Trophoblast cell (in vitro differentiated cells and primary cell): ENCODE results near the gene S100A8.

ENCODE experiments used
- DNase-seq, 2 donors: peaks; one replicate each; pipeline ENCODE4 v3.0.0-alpha.2; 2016
- H2AFZ ChIP-seq: 2 replicates; pipeline ENCODE4 v1.6.1; 2013; ENCODE audit warnings: low read length, moderate library complexity, mild to moderate bottlenecking; ENCODE audit not compliant: insufficient read depth, poor library complexity
- H2AK5ac ChIP-seq: 2 replicates; pipeline ENCODE4 v1.6.1; 2013; ENCODE audit warnings: mild to moderate bottlenecking, low read length
- H2BK120ac ChIP-seq: 2 replicates; pipeline ENCODE4 v1.6.1; 2013; ENCODE audit warnings: low read length, mild to moderate bottlenecking, moderate library complexity; ENCODE audit not compliant: insufficient read depth, poor library complexity
- H2BK12ac ChIP-seq: 2 replicates; pipeline ENCODE4 v1.6.1; 2013; ENCODE audit warnings: mild to moderate bottlenecking, low read length, moderate library complexity
- H2BK5ac ChIP-seq: 2 replicates; pipeline ENCODE4 v1.6.1; 2013; ENCODE audit warnings: low read length, low read depth, moderate library complexity, mild to moderate bottlenecking; ENCODE audit not compliant: poor library complexity
- H3K14ac ChIP-seq: 2 replicates; pipeline ENCODE4 v1.6.1; 2013; ENCODE audit warnings: mild to moderate bottlenecking, low read length
- H3K18ac ChIP-seq: 2 replicates; pipeline ENCODE4 v1.6.1; 2013; ENCODE audit warnings: mild to moderate bottlenecking, low read length
- H3K23ac ChIP-seq: 2 replicates; pipeline ENCODE4 v1.6.1; 2013; ENCODE audit warnings: low read length
- H3K27ac ChIP-seq: 2 replicates; pipeline ENCODE4 v1.5.1; 2013; ENCODE audit warnings: low read depth, mild to moderate bottlenecking, inconsistent platforms, low read length, moderate library complexity
- H3K27me3 ChIP-seq: 2 replicates; pipeline ENCODE4 v1.6.1; 2013; ENCODE audit warnings: inconsistent platforms, mild to moderate bottlenecking, low read length, moderate library complexity; ENCODE audit not compliant: insufficient read depth
- H3K36me3 ChIP-seq, 2 experiments: 1 replicate in 1 of 2; 2 replicates in 1 of 2; pipeline ENCODE4 v1.6.1; 2013; ENCODE audit warnings: low read length in 2 of 2, mild to moderate bottlenecking in 2 of 2, moderate library complexity in 1 of 2; ENCODE audit not compliant: insufficient read depth in 2 of 2, control insufficient read depth in 1 of 2
- H3K4ac ChIP-seq: 2 replicates; pipeline ENCODE4 v1.6.1; 2013; ENCODE audit warnings: low read depth, mild to moderate bottlenecking, low read length, moderate library complexity
- H3K4me1 ChIP-seq, 2 experiments: 1 replicate in 1 of 2; 2 replicates in 1 of 2; pipeline ENCODE4 v1.6.1; 2013; ENCODE audit warnings: low read length in 2 of 2, mild to moderate bottlenecking in 2 of 2, moderate library complexity in 1 of 2; ENCODE audit not compliant: insufficient read depth in 2 of 2, control insufficient read depth in 1 of 2
- H3K4me2 ChIP-seq: 2 replicates; pipeline ENCODE4 v1.6.1; 2013; ENCODE audit warnings: inconsistent platforms, mild to moderate bottlenecking, low read length, moderate library complexity
- H3K4me3 ChIP-seq: 2 replicates; pipeline ENCODE4 v1.5.1; 2013; ENCODE audit warnings: mild to moderate bottlenecking, low read depth, low read length, inconsistent platforms
- H3K79me1 ChIP-seq: one replicate; pipeline ENCODE4 v1.6.1; 2013; ENCODE audit warnings: low read length
- H3K79me2 ChIP-seq: 2 replicates; pipeline ENCODE4 v1.6.1; 2013; ENCODE audit warnings: low read length, mild to moderate bottlenecking; ENCODE audit not compliant: control insufficient read depth, insufficient read depth, poor library complexity
- H3K9ac ChIP-seq: 2 replicates; pipeline ENCODE4 v1.6.1; 2013; ENCODE audit warnings: mild to moderate bottlenecking, low read length
- H3K9me3 ChIP-seq: 2 replicates; pipeline ENCODE4 v1.6.1; 2013; ENCODE audit warnings: low read depth, mild to moderate bottlenecking, control low read depth, inconsistent platforms, low read length; ENCODE audit not compliant: insufficient read depth
- H4K12ac ChIP-seq: 2 replicates; pipeline ENCODE4 v1.6.1; 2013; ENCODE audit warnings: low read depth, mild to moderate bottlenecking, low read length, moderate library complexity
- H4K8ac ChIP-seq: 2 replicates; pipeline ENCODE4 v1.6.1; 2013; ENCODE audit warnings: low read depth, mild to moderate bottlenecking, low read length, moderate library complexity
- H4K91ac ChIP-seq: one replicate; pipeline ENCODE4 v1.6.1; 2013; ENCODE audit warnings: low read depth, mild to moderate bottlenecking, low read length, moderate library complexity
- WGBS: extraction: QIAGEN DNeasy Blood & Tissue Kit; methylation state at CpG from one replicate; pipeline ENCODE4 v1.1.7; 2013; ENCODE audit warnings: missing lambda C conversion rate; ENCODE audit not compliant: insufficient read length, insufficient coverage; ENCODE audit errors: extremely low coverage; 5-methylcytosine and 5-hydroxymethylcytosine counted together

The S100A8 gene

DNA sequence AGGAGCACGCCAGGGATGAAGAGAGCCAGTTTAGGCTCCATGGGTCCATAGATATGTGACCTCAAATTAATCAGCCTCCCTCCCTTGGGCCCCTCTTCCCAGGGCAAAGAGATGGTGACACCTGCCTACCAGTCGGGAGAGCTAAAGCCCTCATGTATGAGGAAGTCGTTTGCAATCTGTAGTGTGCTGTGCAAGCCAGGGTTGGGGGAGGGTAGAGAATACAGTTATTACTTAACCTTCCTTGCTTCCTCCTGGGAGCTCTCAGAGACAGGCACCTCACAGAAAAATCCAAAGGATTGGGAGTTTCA is 46.2 kb downstream of the S100A8 start:
- no peak overlapping the region for H3K14ac ChIP-seq

GRCh38 chr1:153343811-153344717 is 46.8 kb downstream of the S100A8 start:
- Histone ChIP-seq H3K79me1 (peaks cover 7% of the 10 kb centered on the region), H3K23ac (no peak overlapping the region), H2AK5ac (no peak overlapping the region), H3K36me3 (no peaks in the 10 kb centered on the region), H3K9ac (no peak overlapping the region), H3K79me2 (no peaks in the 10 kb centered on the region), H4K12ac (no peak overlapping the region), H3K18ac (no peak overlapping the region), H3K4me3 (no peak overlapping the region), H4K91ac (peak overlapping the region; percentile 1), H3K14ac (no peak overlapping the region), H2BK5ac (no peak overlapping the region), H3K4me1 (peaks cover 19 to 26% of the 10 kb centered on the region in 2 experiments), H4K8ac (peak overlapping the region; percentile 7), H3K27me3 (no peaks in the 10 kb centered on the region), H2BK12ac (no peak overlapping the region), H3K4ac (no peak overlapping the region), H3K4me2 (no peak overlapping the region), H3K27ac (peak overlapping the region; percentile 52), H2BK120ac (no peak overlapping the region), H3K9me3 (no peaks in the 10 kb centered on the region), H2AFZ (no peak overlapping the region)
- no peak for DNase-seq
- whole genome bisulfite sequencing = no CpG with 5 or more reads among the region's 9 CpGs

More for the DNA sequence above, 46.2 kb downstream of the S100A8 start:
- Histone ChIP-seq H3K9me3 (no peaks in the 10 kb centered on the region), H3K18ac (no peak overlapping the region), H3K9ac (no peak overlapping the region), H4K91ac (peak overlapping the region; percentile 1), H2BK12ac (no peak overlapping the region), H3K23ac (no peak overlapping the region), H4K8ac (no peak overlapping the region), H4K12ac (no peak overlapping the region), H3K79me2 (no peaks in the 10 kb centered on the region), H3K4me2 (no peak overlapping the region), H3K36me3 (no peaks in the 10 kb centered on the region), H2BK120ac (no peak overlapping the region), H3K4me3 (no peak overlapping the region), H3K27me3 (no peaks in the 10 kb centered on the region), H2AFZ (no peak overlapping the region), H2BK5ac (no peak overlapping the region), H3K79me1 (peaks cover 7% of the 10 kb centered on the region), H2AK5ac (no peak overlapping the region), H3K4me1 (peaks cover 19 to 26% of the 10 kb centered on the region in 2 experiments), H3K27ac (peak overlapping the region; percentile 52), H3K4ac (no peak overlapping the region)
- no peak for DNase-seq
- WGBS = no CpG with 5 or more reads among the region's 3 CpGs

- Histone ChIP-seq H3K4me3 (no peak overlapping the region), H3K79me2 (no peaks in the 10 kb centered on the region), H3K27ac (peak overlapping the region; percentile 42), H4K8ac (no peak overlapping the region), H4K12ac (no peak overlapping the region), H3K18ac (peak overlapping the region; percentile 29), H3K4me2 (no peak overlapping the region), H3K14ac (no peak overlapping the region), H3K27me3 (no peaks in the 10 kb centered on the region), H3K4me1 (peaks cover 14 to 31% of the 10 kb centered on the region in 2 experiments), H2BK12ac (no peak overlapping the region), H2AFZ (no peak overlapping the region), H3K79me1 (peaks cover 5% of the 10 kb centered on the region), H3K9me3 (no peaks in the 10 kb centered on the region), H3K23ac (no peak overlapping the region), H3K4ac (no peak overlapping the region), H3K36me3 (no peaks in the 10 kb centered on the region), H2AK5ac (no peak overlapping the region), H2BK120ac (no peak overlapping the region), H2BK5ac (peak overlapping the region; percentile 23), H4K91ac (peak overlapping the region; percentile 42), H3K9ac (no peak overlapping the region)
- DNase-seq = no peak
- WGBS = no CpG with 5 or more reads among the region's 5 CpGs
These were observed 47.7 kb downstream of the S100A8 start for GRCh38 chr1:153343040-153343681.

DNA sequence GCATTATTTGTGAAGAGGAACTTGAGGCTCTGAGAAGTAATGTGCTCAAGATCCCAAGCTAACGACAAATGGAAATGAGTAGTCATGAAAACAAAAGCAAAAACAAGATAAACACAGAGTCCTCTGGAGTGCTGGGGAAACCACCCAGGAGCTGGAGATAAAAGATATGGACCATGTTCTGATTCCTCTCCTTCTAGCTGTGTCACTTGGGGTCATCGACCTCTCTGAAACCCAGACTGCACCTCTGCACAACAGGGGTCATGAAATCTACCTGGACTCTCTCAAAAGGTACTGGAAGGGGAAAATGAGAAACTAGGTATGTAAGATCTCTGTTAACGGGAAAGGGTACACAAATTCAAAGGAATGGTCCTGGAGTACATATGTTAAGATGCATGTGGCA is 48.7 kb downstream of the S100A8 start:
- Histone ChIP-seq H2AK5ac (no peak overlapping the region), H3K27ac (no peak overlapping the region), H3K4me1 (peaks cover 18 to 36% of the 10 kb centered on the region in 2 experiments), H3K4me2 (no peak overlapping the region), H4K8ac (no peak overlapping the region), H2AFZ (no peak overlapping the region), H3K9ac (no peak overlapping the region), H3K79me1 (peaks cover 5% of the 10 kb centered on the region), H3K27me3 (no peaks in the 10 kb centered on the region), H3K79me2 (no peaks in the 10 kb centered on the region), H3K4ac (no peak overlapping the region), H2BK5ac (no peak overlapping the region), H2BK12ac (no peak overlapping the region), H3K18ac (no peak overlapping the region), H4K12ac (no peak overlapping the region), H3K14ac (no peak overlapping the region), H4K91ac (no peak overlapping the region), H3K4me3 (no peak overlapping the region), H3K36me3 (no peaks in the 10 kb centered on the region), H3K23ac (no peak overlapping the region), H3K9me3 (no peaks in the 10 kb centered on the region), H2BK120ac (no peak overlapping the region)
- no CpG with 5 or more reads among the region's 3 CpGs for WGBS
- no peak for DNase-seq
